AG20443 (cell line): ENCODE results near the gene FLT3LG.
A peak's percentile ranks its signal among the peaks of the same experiment; 100 is the strongest.
"Not testable (repeated sequence)": the region's sequence is repeated elsewhere in the genome, so short reads cannot be mapped to it uniquely, and the experiment has no call there.

Experiments used
- DNase-seq: peaks from one replicate; pipeline ENCODE4 v3.0.0; 2012; ENCODE audit warnings: low spot score, mixed read lengths

Gene FLT3LG

DNA sequence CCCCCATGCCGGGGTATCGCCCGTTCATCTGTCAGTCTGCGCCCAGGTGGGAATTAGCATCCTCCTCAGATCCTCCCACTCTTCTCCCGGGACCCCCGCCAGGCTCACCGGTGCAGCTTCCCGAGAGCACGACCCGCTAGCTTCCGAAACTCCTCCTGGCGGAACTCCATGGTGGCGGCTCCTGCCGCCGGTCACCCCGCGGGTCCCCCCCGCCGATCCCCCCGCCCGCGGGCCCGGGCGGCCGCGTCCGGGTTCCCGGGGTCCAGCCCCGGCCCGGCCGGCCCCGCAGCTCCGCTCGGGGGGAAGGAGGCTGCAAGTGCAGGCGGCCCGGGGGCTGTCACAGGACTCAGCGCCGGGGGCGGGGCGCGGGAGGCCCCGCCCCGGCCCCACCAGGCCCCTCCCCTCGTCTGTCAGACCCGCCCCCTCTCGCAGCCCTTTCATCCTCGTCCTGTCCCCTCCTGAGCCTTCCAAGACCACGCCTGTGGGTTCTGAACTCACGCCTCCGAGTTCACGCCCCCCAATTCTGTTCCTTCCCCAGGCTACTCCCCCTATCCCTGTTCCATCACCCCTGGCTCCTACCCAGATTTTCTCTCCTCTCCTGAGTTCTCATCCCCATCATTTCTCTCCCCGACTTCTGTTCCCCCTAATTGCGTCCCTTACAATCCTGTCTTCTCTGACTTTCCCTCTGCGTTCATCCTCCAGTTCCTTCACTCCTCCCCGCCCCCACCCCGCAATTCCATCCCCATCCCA, 32.6 kb upstream of the FLT3LG start, which contains the start of gene SLC17A7:
SLC17A7 (minus strand) TSS at position 318 of the 750 bp plus-strand sequence; CDS start at position 170, 148 bp downstream.
- DNase-seq, result peak; percentile 72

DNA sequence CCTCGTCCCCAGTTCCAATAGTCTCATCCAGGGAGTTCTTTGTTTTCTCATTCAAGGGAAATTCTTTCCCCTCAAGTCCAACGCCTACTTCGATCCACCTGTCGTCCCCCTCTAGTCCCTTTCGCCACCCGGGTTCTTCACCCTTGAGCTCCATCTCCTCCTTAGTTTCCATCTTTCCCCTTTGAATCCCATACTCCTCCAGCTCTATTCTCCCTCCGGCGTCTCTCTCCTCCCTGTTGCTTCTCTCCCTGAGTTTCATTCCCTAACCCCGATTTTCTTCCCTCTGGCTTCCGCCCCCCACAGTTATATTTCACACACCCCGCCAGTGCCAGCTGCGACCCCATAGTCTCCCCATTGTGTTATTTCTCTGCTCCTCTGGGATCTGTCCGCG, 32.1 kb upstream of the FLT3LG start:
- no peak for DNase-seq

DNA sequence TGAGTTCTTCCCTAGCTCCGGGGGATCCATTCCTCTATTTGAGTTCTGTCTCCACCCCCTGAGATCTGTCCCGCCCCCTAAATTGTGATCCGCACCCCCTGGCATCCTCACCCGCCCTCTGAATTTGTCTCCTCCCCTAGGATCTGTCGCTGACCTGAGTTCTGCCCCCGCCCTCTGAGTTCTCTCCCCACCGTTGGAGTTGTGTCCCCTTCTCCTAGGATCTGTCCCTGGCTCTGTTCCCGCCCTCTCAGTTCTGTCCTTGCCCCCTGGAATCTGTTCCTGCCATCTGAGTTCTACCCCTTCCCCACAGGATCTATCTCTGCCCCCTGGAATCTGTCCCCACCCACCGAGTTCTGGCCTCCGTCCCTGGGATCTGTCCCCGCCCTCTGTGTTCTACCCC, 31.7 kb upstream of the FLT3LG start:
- DNase-seq, result peak; percentile 63

DNA sequence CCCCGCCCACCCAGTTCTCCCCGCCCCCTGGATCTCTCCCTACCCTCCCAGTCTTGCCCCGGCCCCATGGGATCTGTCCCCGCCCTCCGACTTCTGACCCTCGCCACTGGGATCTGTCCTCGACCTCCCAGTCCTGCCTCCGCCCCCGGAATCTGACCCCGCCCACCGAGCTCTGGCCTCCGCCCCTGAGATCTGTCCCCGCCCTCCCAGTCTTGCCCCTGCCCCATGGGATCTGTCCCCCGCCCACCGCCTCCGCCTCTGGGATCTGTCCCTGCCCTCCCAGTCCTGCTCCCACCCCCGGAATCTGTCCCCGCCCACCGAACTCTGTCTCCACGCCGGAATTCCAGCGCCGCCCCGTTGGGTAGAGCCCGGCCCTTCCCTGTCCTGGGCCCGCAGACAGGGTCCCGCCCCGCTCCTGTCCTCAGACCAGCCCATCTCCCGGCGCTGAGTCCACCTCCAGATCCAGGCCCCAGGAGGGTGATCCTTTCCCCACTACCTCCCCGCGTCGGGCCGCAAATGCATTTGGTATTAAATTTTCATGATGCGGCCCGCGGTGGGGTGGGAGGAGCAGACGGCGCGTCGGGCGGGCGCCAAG, 31.1 kb upstream of the FLT3LG start:
- peak; percentile 95 for DNase-seq

DNA sequence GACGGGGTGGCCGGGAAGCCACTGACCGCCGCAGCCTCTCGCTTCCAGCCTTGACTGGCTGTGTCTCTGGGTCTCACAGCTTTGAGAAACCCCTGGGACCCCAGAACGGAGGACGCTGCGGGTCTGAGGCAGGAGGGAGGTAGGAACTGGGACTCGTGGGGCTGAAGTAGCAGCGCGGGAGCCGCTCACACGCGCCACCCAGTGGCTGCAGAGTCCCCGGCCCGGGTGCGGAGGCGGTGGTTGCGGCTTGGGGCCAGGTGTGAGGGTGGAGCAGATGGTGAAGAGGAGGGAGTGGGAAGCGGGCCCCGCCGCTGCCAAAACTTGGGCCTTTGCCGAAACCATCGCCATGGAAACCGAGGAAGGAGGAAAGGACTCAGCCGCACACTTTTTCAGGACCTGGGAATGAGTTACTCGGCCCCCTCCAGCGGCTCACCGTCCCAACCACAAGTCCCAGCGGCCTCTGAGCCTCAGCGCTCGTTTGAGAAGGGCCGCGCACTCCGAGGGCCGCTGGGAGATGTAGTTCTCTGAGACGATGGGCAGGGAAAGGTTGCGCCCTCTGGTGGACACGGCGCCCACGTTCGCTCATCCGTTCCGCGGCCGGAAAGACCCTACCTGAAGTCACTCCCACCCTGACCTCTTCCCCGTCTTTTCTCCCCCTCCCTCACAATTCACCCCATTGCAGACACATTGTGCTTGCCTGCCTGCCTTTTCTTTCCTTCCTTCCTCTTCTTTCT, 30.5 kb upstream of the FLT3LG start:
- DNase-seq, result peak; percentile 91

DNA sequence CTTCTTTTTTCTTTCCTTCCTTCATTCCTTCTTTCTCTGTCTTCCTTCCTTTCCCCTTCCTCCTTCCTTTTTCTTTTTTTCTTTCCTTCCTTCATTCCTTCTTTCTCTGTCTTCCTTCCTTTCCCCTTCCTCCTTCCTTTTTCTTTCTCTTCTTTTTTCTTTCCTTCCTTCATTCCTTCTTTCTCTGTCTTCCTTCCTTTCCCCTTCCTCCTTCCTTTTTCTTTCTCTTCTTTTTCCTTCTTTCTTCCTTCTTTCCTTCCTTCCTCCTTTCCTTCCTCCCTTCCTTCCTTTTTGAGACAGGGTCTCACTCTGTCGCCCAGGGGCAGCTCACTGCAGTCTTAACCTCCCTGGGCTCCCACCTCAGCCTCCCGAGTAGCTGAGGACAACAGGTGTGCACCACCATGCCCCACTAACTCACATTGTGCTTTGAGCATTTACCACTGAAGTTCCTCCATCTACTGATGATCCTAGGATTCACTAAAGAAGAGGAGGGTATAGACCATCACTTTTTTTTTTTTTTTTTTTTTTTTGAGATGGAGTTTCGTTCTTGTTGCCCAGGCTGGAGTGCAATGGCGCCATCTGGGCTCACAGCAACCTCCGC, 29.8 kb upstream of the FLT3LG start:
- DNase-seq, result not testable (repeated sequence)

DNA sequence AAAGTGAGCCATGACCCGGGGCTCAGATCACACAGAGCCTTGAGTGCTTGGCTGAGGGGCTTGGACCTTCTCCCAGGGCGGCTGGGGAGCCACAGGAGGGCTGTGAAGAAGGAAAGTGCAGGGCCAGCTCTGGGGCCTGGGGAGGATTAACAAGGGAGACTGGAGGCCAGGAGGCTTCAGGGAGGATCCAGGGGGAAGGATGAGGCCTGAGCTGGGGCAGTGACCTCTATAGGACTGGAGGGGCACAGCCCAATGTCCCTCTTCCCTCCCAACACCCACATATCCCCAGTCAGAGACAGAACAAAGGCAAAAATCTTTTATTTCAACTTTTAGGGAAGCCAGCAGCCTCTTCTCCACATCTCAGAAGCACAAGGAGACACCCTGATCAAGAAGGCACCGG, 28.0 kb upstream of the FLT3LG start:
- DNase-seq, result no peak

DNA sequence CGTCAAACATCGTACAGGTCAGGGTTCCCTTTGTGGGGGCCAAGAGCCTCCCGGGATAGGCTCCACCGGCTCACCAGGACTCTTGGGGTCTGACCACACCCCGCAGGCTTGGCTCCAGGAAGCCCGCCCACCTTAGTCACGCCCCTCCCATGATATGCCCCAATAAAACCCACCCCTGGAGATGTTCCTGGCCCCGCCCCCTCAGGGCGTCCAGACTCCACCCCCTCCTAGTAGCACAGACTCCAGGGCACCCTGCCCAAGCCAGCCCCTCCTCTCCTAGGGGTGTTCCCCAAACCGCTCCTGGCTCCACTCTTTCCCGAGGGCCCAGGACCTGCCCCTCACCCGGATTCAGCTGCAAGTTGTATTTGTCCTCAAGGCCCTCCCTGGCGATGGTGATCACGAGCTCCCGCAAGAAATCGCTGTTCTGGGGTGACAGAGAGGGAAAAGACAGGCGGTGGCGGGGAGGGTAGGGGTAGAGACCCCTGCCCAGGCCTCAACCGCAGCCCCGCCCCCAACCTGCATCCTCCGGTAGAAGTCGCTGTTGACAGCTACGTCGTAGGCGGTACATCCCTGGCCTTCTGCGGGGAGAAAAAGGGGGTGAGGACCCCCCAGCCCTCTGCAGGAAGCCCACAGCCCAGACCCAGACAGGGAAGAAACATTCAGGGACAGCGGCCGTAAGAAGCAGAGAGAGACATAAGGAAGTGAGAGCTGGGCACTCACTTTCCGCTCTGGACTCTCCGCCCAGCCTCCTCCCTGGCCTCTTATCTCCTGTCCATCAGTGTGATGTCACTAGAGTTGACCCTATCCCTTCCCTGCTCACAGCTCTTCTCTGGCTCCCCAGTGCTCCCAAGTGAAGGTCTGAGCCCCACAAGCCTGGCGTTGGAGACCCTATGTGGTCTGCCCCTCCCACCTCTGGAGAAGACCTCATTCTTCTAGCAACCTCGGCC, 26.3 kb upstream of the FLT3LG start:
- DNase-seq, result no peak

DNA sequence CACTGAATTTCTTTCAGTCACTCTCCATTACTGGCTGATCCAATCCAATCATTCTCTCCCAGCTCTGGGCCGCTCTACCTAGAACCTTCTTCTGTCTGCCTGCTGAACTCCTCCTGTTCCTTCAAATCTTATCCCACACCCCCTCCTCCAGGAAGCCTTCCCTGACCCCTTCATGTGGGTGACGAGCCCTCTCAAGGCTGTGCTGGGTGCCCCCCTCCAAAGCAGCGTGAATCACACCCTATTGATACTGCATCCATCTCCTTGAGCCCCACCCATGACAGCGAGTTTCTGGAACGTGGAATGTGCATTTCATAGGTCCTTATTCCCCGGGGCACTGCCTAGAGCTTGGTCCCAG, 25.6 kb upstream of the FLT3LG start:
- DNase-seq, result no peak

DNA sequence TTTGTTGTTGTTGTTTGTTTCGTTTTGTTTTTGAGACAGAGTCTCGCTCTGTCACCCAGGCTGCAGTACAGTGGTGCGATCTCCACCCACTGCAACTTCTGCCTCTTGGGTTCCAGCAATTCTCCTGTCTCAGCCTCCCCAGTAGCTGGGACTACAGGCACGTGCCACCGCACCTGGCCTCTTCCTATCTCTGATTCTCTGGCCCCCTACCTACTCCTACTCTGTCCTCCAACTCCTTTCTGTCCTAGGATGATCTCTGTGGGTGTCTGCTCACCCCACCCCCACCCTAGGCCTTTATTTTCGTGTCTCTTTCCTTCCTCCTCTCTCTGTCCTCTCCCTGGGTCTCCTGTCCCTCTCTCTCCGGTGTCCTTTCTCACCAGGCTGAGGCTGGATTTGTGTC, 23.6 kb upstream of the FLT3LG start:
- no peak for DNase-seq

DNA sequence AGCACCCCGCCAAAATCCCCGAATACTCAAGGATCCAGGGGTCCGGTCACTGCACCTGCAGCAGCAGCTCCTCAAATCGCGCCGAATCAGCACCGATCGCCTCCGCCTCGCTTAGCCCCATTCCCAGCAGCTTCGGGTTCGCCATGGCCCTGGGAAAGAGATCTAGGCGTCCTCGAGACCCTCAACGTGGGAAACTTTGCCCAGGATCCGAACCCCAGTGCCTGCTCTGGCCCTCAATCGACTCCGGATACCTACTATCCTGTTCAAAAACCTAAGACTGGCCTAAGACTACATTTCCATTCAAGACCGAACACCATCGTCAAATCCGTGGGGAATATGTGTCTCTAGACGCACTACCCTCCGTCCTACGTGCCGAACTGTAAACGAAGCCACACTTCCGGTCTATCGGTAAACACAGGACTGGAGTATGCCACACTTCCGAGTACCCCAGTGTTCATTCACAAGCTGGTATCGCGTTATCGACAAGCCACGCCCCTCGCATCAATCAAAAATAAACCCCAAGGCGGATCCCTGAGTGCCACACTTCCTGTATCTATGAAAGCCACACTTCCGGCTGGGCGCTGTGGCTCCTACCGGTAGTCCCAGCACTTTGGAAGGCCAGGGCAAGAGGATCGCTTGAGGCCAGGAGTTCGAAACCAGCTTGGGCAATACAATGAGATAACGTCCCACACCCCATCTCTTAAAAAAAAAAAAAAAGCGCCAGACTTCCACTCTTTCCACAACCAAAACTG, 22.4 kb upstream of the FLT3LG start, which contains the start of gene PIH1D1:
PIH1D1 (minus strand) TSS at position 385 of the 752 bp plus-strand sequence; CDS start at position 145, 240 bp downstream.
- peak; percentile 92 for DNase-seq

DNA sequence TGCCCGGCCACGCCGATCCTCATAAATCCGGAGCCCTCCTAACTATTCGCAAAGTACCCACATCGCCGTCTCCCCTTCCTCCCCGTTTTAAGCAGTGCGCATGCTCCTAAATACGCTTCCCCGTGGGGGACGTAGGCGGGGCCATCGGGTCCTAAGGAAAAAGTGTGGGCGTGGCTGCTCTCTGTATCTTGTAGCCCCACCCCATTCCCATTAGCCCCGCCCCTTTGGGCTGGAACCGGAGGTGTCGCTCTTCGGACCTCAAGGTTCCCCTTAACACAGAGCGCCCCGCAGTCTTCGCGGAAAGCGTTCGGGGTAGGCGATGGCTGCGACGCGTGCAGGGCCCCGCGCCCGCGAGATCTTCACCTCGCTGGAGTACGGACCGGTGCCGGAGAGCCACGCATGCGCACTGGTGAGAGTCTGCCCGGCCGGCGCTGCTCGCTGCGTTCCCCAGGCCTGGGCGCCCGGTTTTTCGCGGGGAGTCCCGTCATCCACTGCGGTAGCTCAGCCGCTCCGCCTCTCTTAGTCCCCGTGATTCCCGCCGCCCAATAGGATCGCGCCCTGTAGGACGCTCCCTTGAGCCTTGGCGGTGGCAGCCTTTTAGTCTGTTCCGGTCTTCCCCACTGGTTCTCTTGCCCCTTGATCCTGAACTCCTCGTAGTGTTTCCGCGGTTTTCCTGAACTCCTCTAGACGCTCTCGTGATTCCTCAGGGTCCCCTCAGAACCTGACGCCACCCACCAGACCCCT, 20.8 kb upstream of the FLT3LG start, which contains the start of gene ALDH16A1:
ALDH16A1 (plus strand) TSS at position 213 of the 744 bp plus-strand sequence; CDS start at position 320, 107 bp downstream.
- peak; percentile 97 for DNase-seq

DNA sequence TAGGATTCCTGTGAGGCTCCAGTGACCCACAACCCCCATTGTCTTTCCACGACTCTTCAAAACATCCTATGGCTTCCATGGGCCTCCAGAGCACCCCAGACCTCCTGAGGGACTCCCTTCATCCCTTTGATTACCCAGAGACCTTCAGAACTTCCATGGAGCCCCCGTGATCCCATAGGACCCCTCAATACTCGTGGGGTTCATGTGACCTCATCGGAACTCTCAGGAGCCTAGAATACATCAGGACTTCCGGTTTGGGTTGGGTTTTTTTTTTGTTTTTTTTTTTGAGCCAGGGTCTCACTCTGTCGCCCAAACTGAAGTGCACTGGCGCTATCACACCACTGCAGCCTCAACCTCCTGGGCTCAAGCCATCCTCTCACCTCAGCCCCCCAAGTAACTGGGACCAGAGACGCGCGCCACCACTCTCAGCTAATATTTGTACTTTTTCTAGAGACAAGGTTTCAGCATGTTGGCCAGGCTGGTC, 20.2 kb upstream of the FLT3LG start:
- DNase-seq, result no peak

DNA sequence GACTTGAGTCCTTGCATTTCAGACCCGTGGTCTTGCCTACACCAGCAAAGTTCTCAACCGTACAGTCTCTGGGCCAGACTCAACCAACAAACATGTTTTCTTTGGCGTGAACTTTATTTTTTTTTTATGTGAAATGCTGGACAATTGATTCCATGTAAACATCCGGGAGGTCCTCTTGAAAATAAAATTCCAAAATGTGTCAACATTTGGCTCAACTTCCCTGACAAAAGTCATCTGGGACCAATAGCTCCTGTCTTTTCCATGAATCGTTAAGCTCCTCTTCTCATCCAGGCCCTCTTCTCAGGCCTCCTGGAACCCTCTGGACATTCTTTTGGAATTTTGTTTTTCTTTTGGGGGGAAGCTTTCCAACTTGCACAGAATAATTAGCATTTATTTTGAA, 18.2 kb upstream of the FLT3LG start:
- no peak for DNase-seq

DNA sequence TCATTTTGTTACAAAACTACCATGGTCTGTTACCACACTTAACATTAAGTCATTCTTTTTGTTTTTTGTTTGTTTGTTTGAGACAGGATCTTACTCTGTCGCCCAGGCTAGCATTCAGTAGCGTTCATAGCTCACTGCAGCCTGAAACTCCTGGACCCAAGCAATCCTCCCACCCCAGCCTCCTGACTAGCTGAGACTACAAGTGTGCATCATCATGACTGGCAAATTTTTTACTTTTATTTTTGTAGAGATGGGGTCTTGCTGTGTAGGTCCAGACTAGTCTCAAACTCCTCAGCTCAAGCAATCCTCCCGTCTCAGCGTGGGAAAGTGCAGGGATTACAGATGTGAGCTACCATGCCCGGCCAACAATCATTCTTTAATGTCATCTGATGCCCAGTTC, 17.7 kb upstream of the FLT3LG start:
- DNase-seq, result no peak

DNA sequence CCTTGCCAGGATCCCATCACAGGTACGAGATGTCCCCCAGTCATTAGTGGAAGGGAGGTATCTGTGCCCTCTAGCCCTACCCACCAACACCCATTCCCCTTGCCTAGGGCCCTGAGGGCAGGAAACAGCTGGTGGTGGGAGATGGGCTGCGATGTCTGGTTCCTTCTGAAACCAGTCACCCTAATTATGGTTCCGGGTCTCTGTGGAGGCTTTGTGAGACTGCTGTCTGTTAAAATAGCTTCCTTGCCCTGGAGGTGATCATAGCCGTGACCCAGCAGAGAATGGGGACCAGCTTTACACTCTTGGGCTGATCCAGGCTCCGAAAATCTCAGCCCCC, 15.5 kb upstream of the FLT3LG start:
- no peak for DNase-seq

DNA sequence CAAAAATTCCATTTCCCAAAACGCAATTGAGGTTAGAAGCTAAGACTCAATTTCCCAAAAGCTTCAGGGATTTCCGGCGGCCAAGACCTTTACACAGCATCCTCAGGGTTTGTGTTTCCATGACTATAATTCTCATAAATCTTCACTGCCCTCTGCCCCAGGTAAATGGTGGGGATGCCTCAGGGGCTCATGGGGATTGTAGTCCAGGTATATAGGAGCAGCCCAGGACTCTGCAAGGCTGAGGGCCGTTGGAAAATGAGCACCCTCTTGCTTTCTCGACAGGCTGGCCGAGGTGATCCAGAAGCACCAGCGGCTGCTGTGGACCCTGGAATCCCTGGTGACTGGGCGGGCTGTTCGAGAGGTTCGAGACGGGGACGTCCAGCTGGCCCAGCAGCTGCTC, 14.6 kb upstream of the FLT3LG start:
- DNase-seq, result no peak

DNA sequence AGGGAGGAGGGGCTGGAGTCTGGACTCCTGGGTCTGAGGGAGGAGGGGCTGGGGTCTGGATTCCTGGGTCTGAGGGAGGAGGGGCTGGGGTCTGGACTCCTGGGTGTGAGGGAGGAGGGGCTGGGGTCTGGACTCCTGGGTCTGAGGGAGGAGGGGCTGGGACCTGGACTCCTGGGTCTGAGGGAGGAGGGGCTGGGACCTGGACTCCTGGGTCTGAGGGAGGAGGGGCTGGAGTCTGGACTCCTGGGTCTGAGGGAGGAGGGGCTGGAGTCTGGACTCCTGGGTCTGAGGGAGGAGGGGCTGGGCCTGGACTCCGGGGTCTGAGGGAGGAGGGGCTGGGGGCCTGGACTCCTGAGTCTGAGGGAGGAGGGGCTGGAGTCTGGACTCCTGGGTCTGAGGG, 12.9 kb upstream of the FLT3LG start:
- DNase-seq, result not testable (repeated sequence)

DNA sequence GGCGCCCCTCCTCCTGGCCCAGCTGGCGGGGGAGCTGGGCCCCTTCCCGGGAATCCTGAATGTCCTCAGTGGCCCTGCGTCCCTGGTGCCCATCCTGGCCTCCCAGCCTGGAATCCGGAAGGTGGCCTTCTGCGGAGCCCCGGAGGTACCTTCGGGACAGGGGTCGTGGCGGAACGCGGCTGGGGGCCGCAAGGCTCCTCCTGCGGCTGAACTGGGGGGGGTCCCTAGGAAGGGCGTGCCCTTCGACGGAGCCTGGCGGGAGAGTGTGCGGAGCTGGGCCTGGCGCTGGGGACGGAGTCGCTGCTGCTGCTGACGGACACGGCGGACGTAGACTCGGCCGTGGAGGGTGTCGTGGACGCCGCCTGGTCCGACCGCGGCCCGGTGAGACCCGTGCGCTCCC, 12.4 kb upstream of the FLT3LG start:
- no peak for DNase-seq

DNA sequence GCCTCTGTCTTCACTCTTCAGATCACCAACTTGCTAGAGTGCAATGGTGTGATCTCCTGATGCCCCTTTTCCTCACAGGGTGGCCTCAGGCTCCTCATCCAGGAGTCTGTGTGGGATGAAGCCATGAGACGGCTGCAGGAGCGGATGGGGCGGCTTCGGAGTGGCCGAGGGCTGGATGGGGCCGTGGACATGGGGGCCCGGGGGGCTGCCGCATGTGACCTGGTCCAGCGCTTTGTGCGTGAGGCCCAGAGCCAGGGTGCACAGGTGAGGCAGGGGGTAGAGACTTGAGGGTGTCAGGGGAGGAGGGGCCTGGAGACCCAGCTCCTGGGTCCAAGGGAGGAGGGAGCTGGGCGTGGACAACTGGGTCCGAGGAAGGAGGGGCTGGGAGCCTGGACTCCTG, 11.5 kb upstream of the FLT3LG start:
- DNase-seq, result no peak
